Mesothelial cell of epicardium (in vitro differentiated cells): ENCODE data around the gene FAM168A. TPM values are rescaled to one million over a fixed set of nuclear protein-coding genes. Genes with fewer than 3 reads are reported as not detected.

Experiments
- DNase-seq, 2 experiments: peaks; one replicate each; pipeline ENCODE4 v3.0.0; 2021; ENCODE audit warnings: low spot score in 2 of 2; ENCODE audit not compliant: unreplicated experiment in 2 of 2
- H3K27ac Mint-ChIP-seq: 2 replicates; pipeline ENCODE4 v1.8.0; 2021; ENCODE audit warnings: mixed read lengths
- H3K27me3 Mint-ChIP-seq: 2 replicates; pipeline ENCODE4 v1.8.0; 2021; ENCODE audit warnings: low read depth, mixed read lengths
- H3K36me3 Mint-ChIP-seq: 2 replicates; pipeline ENCODE4 v1.8.0; 2021; ENCODE audit warnings: mixed read lengths
- H3K4me1 Mint-ChIP-seq: 2 replicates; pipeline ENCODE4 v1.8.0; 2021; ENCODE audit warnings: mixed read lengths
- H3K4me3 Mint-ChIP-seq: 2 replicates; pipeline ENCODE4 v1.8.0; 2021; ENCODE audit warnings: mild to moderate bottlenecking, moderate library complexity, mixed read lengths
- H3K9me3 Mint-ChIP-seq: 2 replicates; pipeline ENCODE4 v1.8.0; 2021; ENCODE audit warnings: mixed read lengths
- total RNA-seq: library from RNA; stranded (reverse); gene quantifications from 3 replicates; pipeline ENCODE4 v1.2.1, GENCODE V29; 2021
- TF ChIP-seq, protein P1 (sequence below): fragments of 200-600 bp; sonication (generic); IDR thresholded peaks from one replicate; pipeline ENCODE4 v1.5.0; 2021; ENCODE audit warnings: antibody characterized with exemption; ENCODE audit not compliant: unreplicated experiment

Gene FAM168A
- total RNA-seq, 1 donor from 2014 or later: 61.8 TPM

DNA sequence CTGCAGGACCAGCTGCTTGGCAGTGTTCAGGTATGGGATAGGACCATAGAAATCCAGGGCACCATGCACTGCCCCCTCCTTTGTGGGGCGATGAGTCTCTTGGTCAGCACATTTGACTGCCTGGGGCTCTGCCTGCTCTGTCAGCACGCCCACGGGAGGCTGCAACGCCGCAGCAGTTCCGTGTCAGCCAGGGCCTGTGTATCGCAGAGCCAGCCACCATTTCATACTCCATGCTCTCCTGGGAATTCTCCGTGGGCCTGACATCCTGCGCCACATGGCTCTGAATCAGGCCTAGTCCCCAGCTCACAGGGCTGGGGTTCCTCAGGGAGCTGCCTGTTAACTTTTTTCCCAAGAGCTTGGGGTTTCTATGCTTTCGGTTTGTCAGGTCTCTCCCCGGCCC lies 238.6 kb downstream of the FAM168A start:
- Mint-ChIP-seq H3K27me3 (no peaks in the 10 kb centered on the region), H3K9me3 (no peaks in the 10 kb centered on the region), H3K4me1 (no peaks in the 10 kb centered on the region), H3K27ac (no peak overlapping the region), H3K36me3 (peaks cover 26% of the 10 kb centered on the region), H3K4me3 (no peak overlapping the region)
- no peak for DNase-seq
- TF ChIP-seq, protein P1, sequence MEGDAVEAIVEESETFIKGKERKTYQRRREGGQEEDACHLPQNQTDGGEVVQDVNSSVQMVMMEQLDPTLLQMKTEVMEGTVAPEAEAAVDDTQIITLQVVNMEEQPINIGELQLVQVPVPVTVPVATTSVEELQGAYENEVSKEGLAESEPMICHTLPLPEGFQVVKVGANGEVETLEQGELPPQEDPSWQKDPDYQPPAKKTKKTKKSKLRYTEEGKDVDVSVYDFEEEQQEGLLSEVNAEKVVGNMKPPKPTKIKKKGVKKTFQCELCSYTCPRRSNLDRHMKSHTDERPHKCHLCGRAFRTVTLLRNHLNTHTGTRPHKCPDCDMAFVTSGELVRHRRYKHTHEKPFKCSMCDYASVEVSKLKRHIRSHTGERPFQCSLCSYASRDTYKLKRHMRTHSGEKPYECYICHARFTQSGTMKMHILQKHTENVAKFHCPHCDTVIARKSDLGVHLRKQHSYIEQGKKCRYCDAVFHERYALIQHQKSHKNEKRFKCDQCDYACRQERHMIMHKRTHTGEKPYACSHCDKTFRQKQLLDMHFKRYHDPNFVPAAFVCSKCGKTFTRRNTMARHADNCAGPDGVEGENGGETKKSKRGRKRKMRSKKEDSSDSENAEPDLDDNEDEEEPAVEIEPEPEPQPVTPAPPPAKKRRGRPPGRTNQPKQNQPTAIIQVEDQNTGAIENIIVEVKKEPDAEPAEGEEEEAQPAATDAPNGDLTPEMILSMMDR: no peak

DNA sequence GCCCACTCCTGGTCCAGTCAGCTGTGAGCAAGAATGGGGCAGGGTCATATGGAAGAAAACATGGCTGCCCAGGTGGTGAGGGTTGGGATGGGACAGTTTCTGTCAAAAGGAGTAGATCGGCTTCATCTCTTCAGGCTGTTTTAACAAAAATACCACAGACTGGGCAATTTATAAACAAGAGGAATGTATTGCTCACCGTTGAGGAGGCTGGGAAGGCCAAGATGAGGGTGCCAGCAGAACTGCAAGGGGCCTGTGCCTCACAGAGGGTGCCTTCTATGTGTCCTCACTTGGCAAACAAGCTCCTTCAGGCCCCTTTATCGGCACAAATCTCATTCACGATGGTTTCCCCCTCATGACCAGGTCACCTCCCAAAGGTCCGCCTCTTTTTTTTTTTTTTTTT lies 239.8 kb downstream of the FAM168A start:
- no peaks in the 10 kb centered on the region for H3K27me3 Mint-ChIP-seq
- peaks cover 29% of the 10 kb centered on the region for H3K36me3 Mint-ChIP-seq

DNA sequence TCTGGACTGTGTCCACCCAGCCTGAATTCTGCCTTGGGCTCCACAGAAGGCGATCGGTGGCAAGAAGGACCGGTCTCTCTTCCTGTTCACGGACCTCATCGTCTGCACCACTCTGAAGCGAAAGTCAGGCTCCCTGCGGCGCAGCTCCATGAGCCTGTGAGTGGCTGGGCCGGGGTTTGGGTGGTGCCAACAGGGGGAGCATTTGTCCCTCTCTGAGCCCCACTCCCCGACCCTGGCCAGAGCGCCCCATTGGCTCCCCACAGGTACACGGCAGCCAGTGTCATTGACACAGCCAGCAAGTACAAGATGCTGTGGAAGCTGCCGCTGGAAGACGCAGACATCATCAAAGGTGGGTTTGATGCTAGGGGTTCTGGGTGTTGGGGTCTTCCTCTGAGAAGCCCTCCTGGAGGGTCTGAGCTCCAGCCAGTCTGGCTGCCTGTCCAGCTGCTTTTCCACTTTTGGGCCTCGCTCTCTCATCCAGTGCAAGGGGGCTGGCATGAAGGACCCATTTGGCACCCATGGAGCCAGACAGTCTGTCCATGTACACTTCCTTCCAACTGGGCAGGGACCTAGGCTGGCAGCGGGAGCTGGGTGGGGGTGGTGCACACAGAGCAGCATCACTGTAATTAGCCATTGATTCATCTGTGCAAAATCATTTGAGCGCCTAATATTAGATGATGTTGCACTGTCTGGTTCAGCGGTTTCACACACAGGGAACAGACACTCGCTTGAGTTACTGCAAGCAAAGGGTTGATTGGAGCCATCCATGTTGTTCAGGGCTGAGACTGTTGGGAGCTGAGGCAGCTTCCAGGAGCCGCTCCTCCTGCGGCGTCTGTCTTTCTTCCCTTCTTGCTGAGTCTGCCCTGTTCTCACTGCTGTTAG lies 240.7 kb downstream of the FAM168A start:
- H3K27me3 Mint-ChIP-seq: no peaks in the 10 kb centered on the region
- no peak overlapping the region for H3K4me3 Mint-ChIP-seq
- TF ChIP-seq, protein P1: no peak
- no peaks in the 10 kb centered on the region for H3K9me3 Mint-ChIP-seq
- DNase-seq: no peak
- peaks cover 24% of the 10 kb centered on the region for H3K36me3 Mint-ChIP-seq
- H3K27ac Mint-ChIP-seq: no peak overlapping the region
- no peaks in the 10 kb centered on the region for H3K4me1 Mint-ChIP-seq

More for the DNA sequence above, 239.8 kb downstream of the FAM168A start:
- no peak overlapping the region for H3K4me3 Mint-ChIP-seq
- TF ChIP-seq, protein P1: no peak
- H3K4me1 Mint-ChIP-seq: no peaks in the 10 kb centered on the region
- H3K27ac Mint-ChIP-seq: no peak overlapping the region
- DNase-seq: no peak
- H3K9me3 Mint-ChIP-seq: no peaks in the 10 kb centered on the region

DNA sequence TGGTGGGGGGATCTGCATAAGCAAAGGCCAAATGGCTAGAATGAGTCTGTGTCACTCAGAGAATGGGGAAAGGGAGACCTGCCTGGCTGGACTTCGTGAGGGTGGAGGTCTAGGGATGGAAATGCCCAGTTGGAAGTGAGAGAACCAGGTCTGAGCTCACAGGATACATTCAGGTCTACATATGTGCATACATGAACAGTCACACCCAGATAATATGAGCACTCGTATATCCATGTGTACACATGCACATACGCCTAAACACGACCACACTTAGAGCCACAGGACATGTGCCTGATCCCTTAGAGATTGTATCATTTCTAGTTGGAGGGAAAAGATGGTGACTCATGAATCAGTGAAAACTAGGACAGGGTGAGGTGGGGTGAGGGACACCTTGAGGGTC lies 242.8 kb downstream of the FAM168A start:
- peaks cover 3% of the 10 kb centered on the region for H3K4me1 Mint-ChIP-seq
- no peaks in the 10 kb centered on the region for H3K27me3 Mint-ChIP-seq
- no peaks in the 10 kb centered on the region for H3K9me3 Mint-ChIP-seq
- H3K4me3 Mint-ChIP-seq: no peak overlapping the region
- no peak for DNase-seq
- H3K36me3 Mint-ChIP-seq: peaks cover 13% of the 10 kb centered on the region
- TF ChIP-seq, protein P1: no peak
- no peak overlapping the region for H3K27ac Mint-ChIP-seq

DNA sequence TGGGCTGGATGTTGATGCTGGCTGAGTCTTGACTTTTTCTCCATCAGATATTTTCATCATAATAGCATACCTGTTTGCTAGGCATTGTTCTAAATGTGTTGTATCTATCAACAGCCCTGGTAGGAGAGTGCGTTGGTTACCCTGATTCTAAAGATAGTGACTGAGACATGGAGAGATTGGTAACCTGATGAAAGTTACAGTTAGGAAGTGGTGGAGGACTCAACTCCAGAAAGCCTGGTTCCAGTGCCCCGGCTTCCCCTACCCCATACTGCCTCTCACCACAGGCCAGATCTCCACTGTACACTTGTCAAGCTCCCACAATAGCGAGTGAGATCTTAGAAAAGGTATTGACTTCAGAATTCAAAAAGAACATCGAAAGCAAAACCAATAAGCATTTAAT lies 244.5 kb downstream of the FAM168A start:
- TF ChIP-seq, protein P1: no peak
- H3K27ac Mint-ChIP-seq: no peak overlapping the region
- H3K27me3 Mint-ChIP-seq: no peaks in the 10 kb centered on the region
- H3K4me1 Mint-ChIP-seq: peaks cover 3% of the 10 kb centered on the region
- H3K4me3 Mint-ChIP-seq: no peak overlapping the region
- H3K9me3 Mint-ChIP-seq: no peaks in the 10 kb centered on the region
- peaks cover 9% of the 10 kb centered on the region for H3K36me3 Mint-ChIP-seq
- no peak for DNase-seq
